Hematopoietic multipotent progenitor cell treated with erythropoietin and hydrocortisone succinate and interleukin-3 and kit ligand, for 8 days (in vitro differentiated cells): ENCODE data around the gene TSPAN15.
"Not testable (repeated sequence)": the region's sequence is repeated elsewhere in the genome, so short reads cannot be mapped to it uniquely, and the experiment has no call there.

ENCODE experiments used
- DNase-seq: peaks from one replicate; pipeline ENCODE4 v3.0.0-alpha.2; 2015

The TSPAN15 gene

DNA sequence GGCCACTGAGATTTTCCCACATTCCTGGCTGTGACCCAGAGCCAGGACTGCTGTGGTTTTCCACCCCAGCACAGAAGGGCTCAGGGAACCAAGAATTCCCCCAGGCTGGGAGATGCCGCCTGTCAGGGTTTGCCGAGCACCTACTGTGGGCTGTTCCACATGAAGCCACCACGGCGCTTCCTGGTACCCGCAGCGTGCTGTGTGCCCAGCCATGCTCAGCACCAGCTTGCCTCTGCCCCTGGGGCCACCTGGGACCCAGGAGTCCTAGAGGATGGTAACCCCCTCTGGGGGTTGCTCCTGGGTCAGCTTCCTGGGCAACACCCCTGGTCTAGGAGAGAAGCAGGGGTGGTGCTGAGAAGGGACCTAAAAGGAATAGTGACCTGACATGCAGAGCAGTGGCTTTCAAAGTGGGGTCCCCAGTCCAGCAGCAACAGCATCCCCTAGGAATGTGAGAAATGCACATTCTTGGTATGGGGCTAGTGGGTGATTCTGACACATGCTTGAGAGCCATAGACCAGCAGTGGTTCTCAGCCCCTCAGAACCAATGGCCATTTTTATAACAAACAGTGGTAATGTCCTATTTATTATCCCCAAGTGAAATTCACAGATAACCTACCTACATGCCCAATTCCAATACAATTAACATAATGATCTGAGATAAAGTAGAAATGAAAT lies 53.4 kb downstream of the TSPAN15 start:
- DNase-seq = no peak

DNA sequence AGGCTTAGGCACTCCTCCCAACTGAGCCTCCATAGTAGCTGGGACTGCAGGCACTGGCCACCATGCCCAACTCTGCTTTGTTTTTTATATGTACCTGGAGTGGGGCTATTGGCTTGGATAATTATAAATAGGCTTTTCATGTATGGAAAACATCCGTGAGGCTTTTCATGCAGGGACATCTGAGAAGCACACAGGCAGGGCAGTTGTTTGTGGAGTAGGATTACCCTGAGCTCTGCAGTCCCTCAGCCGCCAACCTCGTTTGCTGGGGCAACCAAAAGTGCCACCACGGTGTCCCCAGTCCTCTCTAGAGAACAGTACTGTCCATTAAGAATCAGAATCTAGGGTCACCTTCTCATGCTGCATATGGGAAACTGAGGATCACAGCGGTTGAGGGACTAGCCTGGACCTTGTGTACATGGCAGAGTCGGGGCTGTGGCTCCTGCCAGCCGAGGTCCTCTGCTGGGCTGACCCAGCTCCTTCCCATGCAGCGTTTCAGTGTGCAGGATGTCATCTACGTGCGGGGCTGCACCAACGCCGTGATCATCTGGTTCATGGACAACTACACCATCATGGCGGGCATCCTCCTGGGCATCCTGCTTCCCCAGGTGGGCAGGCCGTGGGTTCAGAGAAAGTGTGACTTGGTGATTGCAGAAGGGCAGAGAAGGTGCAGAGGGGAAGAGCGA lies 54.5 kb downstream of the TSPAN15 start:
- no peak for DNase-seq

DNA sequence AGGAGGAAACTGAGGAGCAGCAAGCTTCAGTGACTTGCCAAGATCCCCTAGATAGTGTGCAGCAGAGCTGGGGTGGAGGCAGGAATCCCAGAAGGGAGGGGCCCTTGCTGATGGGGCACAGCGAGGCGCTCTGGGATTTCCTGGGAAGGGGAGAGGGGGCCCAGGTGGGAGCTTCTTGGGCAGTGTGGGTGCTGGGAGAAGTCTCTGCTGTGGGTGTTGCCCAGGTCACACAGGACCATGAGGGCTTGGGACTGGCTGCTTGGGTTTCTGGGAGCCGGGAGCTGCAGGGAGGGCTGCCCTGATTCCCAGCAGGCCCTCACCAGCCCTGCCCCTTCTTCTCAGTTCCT lies 55.2 kb downstream of the TSPAN15 start:
- no peak for DNase-seq

DNA sequence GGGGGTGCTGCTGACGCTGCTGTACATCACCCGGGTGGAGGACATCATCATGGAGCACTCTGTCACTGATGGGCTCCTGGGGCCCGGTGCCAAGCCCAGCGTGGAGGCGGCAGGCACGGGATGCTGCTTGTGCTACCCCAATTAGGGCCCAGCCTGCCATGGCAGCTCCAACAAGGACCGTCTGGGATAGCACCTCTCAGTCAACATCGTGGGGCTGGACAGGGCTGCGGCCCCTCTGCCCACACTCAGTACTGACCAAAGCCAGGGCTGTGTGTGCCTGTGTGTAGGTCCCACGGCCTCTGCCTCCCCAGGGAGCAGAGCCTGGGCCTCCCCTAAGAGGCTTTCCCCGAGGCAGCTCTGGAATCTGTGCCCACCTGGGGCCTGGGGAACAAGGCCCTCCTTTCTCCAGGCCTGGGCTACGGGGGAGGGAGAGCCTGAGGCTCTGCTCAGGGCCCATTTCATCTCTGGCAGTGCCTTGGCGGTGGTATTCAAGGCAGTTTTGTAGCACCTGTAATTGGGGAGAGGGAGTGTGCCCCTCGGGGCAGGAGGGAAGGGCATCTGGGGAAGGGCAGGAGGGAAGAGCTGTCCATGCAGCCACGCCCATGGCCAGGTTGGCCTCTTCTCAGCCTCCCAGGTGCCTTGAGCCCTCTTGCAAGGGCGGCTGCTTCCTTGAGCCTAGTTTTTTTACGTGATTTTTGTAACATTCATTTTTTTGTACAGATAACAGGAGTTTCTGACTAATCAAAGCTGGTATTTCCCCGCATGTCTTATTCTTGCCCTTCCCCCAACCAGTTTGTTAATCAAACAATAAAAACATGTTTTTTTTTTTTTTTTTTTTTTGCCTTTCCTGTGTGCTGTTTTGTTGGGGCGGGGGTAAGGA lies 55.8 kb downstream of the TSPAN15 start:
- DNase-seq = no peak

DNA sequence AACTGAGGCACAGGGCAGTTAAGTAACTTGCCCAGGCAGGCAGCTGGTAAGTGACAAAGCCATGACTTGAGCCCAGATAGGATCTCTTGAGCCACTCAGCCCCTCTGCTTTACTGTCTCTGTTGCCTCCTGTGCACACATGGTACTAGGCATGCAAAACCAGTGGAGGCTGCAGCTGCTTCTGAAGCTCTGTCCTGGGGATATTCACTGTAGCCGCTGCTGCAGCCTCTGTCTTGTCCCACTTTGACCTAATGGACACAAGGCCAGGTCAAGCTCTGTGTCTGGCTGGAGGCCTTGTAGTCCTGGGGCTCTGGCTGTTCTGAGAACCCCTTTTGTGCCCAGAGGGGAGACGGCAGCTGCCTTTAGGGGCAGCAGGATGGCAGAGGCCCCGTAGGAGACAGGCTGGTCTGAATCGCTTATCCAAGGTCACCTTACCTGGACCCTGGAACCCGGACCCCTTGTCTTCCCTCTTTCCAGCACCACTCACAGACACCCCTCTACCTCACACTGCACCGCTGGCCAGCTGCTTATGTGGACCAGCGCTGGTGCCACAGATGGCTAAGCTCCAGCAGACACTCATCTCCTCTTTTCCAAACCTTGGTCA lies 57.6 kb downstream of the TSPAN15 start:
- no peak for DNase-seq

DNA sequence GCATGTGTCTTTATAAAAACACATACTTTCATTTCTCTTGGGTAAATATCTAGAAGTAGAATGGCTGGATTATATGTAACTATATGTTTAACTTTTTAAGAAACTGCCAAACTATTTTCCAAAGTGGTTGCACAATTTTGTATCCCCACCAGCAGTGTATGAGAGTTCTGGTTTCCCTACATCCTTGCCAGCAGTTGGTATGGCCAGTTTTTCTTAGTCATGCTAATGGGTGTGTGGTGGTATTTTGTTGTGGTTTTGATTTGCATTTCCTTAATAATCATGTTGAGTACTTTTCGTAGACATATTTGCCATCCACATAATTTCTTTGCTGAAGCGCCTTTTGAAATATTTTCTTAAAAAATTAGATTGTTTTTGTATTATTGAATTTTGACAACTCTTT lies 61.6 kb downstream of the TSPAN15 start:
- DNase-seq = no peak

DNA sequence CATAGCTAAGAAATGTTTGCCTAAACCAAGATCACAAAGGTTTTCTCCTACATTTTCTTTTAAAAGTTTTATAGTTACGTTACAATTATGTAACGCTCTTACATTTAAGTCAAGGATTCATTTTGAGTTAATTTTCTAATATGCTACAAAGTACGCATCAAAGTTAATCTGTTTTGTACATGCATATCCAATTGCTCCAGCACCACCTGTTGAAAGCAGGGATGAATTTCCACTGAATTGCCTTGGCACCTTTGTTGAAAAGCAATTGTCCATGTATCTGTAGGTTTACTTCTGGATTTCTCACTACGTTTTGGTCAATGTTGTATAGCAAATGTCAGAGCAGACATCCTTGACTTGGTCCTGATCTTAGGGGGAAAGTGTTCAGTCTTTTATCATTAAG lies 62.4 kb downstream of the TSPAN15 start:
- DNase-seq = no peak

DNA sequence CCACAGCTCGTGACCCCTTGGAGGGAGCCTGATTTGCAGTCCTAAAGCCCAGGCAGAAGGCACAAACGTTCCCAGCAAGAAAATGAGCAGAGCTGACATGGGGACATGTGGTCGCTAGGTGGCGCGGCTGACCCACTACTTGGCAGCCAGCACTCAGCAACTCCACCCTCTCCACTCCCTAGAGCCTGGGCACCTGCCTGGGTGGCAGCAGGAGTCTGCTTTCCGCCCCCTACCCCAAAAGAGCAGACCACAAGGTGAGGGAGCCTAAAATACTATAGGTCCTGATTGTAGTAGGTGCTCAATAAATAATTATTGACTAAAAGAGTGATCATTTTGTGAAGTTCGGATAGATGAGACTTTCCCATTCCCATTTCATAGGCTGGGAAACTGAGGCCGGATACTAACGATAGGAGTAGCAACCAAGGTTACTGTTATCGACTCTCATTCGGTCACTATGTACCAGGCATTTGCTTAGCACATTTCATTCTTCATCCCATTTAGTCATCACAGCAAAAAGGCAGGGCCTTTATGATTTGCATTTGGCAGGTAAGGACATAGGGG lies 64.5 kb downstream of the TSPAN15 start:
- peak; percentile 70 for DNase-seq

DNA sequence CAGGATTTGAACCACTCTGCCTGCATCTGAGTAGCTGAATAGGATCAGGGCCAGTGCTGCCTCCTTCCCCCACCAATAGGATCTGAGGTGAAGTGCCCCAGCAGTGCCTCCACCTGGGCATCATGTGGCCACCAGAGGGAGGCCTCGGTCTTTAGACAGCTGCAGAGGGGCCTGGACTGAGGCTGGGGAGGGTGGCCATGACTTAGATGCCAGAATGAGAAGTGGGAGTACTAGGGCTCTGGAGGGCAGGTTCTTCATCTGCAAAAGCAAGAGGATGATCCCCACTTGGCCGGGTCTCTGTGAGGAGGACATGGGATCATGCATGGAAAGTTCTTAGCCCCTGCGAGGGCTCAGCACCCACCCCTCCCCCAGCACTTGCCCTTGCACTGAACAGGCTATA lies 65.1 kb downstream of the TSPAN15 start:
- DNase-seq = peak; percentile 53

DNA sequence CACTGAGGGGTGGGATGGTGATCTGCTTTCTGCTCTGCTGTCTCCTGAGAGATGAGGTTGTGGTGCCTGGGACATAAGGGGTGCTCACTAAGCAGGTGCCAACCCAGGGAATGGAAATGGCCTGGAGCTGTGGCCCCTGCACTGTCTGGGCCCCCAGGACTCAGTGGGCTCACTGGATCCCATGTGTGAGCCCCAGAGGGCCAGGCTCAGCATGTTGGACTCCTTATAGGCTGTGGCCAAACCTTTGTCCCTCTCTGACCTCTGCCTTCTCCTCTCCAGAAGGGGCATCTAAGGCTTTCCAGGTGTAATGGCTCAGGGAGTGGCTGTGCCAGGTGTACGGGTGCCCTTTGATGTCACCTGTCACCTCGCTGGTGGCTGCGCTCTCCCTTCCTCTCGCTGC lies 65.5 kb downstream of the TSPAN15 start:
- DNase-seq = no peak

DNA sequence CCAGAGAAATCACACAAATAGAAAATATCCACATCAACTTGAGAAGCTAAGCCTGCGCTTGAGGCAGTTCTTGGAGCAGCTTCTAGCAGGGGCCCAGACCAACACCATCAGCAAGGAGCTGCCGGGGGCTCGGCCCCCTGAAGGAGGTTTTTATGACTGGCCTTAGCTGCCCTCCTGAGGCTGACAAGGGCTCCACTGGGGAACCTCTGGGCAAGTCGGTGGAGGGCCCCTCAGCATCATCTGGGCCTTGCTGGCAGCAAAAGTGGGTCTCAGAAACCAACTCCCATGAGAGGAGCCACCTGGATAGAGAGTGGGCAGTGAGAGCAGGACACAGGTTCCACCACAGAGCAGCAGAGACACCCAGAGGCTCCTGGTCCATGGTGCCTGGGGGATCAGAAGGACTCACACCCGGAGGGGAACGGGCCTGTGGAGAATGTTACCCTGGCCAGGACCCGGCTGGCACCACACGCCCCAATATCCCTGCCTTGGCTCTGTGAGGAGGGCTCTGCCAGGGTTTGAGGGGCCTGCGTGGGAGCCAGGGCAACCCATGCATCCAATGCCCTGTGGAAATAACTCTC lies 66.1 kb downstream of the TSPAN15 start:
- no peak for DNase-seq

DNA sequence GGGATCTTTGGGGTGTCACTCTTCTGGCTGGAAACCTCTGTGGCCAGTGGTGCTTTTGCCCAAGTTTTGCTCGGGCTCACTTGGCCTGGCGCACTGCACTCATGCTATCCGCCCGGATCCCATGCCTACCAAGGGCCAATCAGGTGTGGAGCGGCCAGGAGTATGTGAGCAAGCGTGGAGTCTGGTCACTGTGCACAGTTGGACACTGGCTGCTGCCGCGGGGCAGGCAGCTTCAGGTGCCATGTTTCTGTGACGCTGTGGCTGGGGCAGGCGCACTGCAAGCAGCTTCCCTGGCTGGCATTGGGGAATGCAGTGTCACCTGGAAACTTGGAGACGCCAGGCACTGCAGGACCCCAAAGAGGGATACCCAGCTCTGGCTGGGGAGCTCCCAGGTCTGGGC lies 76.7 kb downstream of the TSPAN15 start:
- DNase-seq = no peak

DNA sequence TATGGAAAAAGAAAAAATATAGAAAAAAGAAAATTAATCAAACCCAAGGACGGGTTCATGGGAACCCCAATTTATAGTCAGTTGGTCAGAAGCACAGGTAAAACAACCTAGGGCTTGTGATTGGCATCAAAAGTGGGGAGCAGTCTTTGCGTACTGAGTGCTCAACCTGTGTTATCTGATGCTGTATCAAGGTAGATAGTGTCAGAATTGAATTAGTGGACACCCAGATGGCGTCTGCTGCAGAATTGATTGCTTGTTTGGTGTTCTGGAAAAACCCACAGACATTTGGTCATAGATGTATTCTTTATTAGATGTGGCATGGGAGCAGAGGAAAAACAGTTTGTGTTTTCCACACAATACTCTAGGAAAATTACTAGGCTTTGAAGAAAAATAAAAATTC lies 82.4 kb downstream of the TSPAN15 start:
- no peak for DNase-seq

DNA sequence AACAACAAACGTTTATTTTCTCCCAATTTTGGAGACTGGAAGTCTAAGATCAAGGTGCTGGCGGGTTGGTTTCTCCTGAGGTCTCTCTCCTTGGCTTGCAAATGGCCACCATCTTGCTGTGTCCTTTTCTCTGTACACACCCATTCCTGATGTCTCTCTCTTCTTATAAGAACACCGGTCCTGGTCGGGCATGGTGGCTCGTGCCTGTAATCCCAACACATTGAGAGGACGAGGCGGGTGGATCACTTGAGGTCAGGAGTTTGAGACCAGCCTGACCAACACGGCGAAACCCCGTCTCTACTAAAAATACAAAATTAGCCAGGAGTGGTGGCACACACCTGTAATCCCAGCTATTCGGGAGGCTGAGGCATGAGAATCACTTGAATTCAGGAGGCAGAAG lies 85.3 kb downstream of the TSPAN15 start:
- not testable (repeated sequence) for DNase-seq

DNA sequence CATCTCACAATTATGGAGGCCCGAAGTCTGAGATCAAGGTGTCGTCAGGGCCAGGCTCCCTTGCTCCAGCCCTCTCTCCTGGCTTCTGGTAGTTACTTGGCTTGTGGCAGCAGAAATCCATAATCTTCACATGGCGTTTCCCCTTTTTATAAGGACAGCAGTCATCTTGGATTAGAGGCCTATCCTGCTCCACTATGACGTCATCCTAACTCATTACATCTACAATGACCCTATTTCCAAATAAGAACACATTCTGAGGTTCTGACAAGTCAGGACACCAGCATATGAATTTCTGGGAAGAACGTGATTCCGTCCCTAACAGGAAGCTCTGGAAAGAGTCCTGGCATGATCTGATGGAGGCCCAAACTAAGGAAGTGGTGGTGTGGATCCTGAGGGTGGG lies 86.2 kb downstream of the TSPAN15 start:
- DNase-seq = no peak

DNA sequence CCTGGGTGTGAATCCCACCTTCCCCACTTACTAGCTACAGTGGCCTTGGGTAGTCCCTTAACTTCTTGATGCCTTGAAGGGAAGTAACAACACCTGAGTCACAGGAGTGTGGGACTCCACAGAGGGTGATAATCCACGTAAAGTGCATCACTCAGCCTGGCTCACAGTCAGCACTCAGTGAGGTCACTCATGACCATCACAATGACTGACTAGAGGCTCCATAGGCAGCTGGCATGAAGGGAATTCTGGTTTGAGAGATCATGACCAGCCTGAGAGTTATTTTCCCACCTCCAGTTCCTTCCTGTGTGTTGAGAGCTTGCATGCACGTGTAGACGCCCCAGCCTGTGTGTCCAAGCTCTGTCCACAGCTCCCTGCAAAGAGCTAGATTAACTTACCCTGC lies 87.2 kb downstream of the TSPAN15 start:
- no peak for DNase-seq

DNA sequence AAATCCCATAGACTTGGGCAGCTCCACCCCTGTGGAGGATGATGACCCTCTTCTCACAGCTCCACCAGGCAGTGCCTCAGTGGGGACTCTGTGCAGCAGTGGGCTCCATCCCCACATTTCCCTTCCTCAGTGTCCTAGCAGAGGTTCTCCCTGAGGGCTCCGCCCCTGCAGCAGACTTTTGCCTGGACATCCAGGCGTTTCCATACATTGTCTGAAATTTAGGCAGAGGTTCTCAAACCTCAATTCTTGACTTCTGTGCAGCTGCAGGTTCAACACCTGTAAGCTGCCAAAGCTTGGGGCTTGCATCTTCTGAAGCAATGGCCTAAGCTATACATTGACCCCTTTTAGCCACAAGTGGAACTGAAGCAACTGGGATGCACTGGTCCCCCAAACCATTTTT lies 90.2 kb downstream of the TSPAN15 start:
- no peak for DNase-seq

DNA sequence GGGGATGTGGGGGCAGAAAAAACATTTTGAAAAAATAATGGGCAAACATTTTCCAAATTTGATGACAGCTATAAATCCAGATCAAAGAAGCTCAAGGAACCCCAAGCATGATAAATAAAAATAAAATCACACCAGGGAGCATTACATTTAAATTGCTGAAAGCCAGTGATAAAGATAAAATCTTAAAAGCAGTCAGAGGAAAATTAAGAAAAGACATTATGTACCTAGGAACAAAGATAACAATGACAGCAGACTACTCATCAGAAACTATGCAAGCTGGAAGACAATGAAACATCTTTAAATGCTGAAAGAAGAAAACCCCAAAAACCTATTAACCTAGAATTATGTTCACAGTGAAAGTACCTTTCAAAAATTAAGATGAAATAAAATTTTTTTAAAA lies 98.7 kb downstream of the TSPAN15 start:
- DNase-seq = no peak

DNA sequence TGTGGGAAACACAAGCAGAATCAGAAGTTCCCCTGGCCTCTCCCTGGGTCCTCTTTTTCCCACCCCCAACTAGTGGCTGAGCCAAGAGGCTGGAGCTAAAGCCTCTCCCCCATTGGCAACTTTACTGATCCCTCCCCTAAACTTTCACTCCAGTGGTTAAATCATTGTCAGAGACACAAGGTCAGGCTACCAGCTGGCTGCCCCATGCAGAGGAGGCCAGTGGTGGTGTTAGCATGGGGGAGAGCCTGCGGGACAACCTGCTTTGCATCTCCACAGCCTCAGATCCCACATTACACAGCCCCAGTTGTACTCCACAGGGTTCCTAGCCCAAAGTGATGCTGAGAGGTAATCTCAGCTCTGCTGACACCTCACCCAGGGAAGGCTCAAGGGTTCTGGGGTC lies 101.0 kb downstream of the TSPAN15 start:
- no peak for DNase-seq

DNA sequence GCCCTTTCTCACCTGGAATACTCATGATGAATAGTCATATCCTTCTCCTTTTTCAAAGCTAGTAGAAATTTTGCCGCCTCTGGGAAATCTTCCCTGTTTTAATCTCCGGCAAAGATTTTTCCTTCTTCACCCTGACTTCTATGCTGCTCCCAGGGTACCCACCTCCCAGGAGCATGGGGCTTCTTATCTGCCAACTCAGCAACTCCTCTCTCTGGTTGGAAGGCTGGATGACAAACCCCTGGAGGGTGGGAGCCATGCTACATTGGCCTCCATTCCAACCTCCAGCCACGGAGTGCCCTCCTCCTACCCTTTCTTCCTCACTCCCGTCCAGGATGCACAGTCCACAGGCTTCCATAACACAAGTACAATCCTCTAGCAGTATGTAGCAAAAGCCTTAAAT lies 102.1 kb downstream of the TSPAN15 start:
- DNase-seq = no peak

DNA sequence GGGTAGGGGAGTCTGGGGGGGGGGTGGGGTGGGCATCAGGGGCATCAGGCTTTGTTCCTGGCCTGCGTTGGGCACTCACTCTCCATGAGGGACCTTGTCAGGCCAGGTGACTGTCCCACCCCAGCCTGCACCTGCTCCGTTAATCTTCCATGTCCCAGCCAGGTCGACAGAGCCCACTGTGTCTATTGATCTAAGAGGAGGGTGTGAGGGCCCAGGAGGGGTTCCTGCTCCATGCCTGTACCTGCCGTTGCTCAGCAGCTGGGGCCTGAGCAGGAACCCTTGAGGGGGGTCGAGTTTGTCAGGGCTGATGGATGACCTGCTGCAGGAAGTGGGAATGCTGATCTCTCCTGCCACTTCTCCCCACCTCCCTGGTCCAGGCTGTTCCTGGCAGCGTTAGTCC lies 103.3 kb downstream of the TSPAN15 start:
- no peak for DNase-seq
